MM.1S (cell line): ENCODE measurements around the gene C6orf136.

Experiments
- DNase-seq: peaks from one replicate; pipeline ENCODE4 v3.0.0-alpha.2; 2015
- H2AFZ ChIP-seq: fragments of 300-600 bp; sonication (generic); 2 replicates; pipeline ENCODE4 v1.6.0; 2016; ENCODE audit warnings: antibody characterized with exemption, low read length
- H3F3A ChIP-seq: fragments of 300-600 bp; sonication (generic); 2 replicates; pipeline ENCODE4 v1.6.1; 2016; ENCODE audit warnings: mild to moderate bottlenecking, antibody characterized with exemption, low read length, moderate library complexity, mixed read lengths; ENCODE audit not compliant: insufficient read depth
- H3K27ac ChIP-seq: fragments of 300-600 bp; sonication (generic); 2 replicates; pipeline ENCODE4 v1.5.1; 2016; ENCODE audit warnings: mild to moderate bottlenecking, low read length
- H3K27me3 ChIP-seq: fragments of 300-600 bp; sonication (generic); replicated peaks from 2 replicates; pipeline ENCODE4 v1.6.0; 2016; ENCODE audit warnings: low read length; ENCODE audit not compliant: insufficient read depth
- H3K36me3 ChIP-seq: fragments of 300-600 bp; sonication (generic); replicated peaks from 2 replicates; pipeline ENCODE4 v1.6.1; 2016; ENCODE audit warnings: mild to moderate bottlenecking, low read length, mixed read lengths; ENCODE audit not compliant: insufficient read depth
- H3K4me1 ChIP-seq: fragments of 300-600 bp; sonication (generic); 2 replicates; pipeline ENCODE4 v1.6.1; 2016; ENCODE audit warnings: low read length, mixed read lengths
- H3K4me2 ChIP-seq: fragments of 300-600 bp; sonication (generic); 2 replicates; pipeline ENCODE4 v1.6.0; 2016; ENCODE audit warnings: low read depth, low read length
- H3K4me3 ChIP-seq: fragments of 300-600 bp; sonication (generic); 2 replicates; pipeline ENCODE4 v1.5.1; 2016; ENCODE audit warnings: low read length, mixed read lengths
- H3K79me2 ChIP-seq: fragments of 300-600 bp; sonication (generic); 2 replicates; pipeline ENCODE4 v1.6.1; 2016; ENCODE audit warnings: mixed run types, low read length, mixed read lengths
- H3K9ac ChIP-seq: fragments of 300-600 bp; sonication (generic); 2 replicates; pipeline ENCODE4 v1.6.1; 2016; ENCODE audit warnings: low read length, mixed read lengths
- H3K9me2 ChIP-seq: fragments of 300-600 bp; sonication (generic); replicated peaks from 2 replicates; pipeline ENCODE4 v1.6.1; 2016; ENCODE audit warnings: mild to moderate bottlenecking, low read length, mixed read lengths; ENCODE audit not compliant: insufficient read depth
- H3K9me3 ChIP-seq: fragments of 300-600 bp; sonication (generic); replicated peaks from 2 replicates; pipeline ENCODE4 v1.6.1; 2016; ENCODE audit warnings: mild to moderate bottlenecking, low read length, mixed read lengths; ENCODE audit not compliant: insufficient read depth
- H4K20me1 ChIP-seq: fragments of 300-600 bp; sonication (generic); 2 replicates; pipeline ENCODE4 v1.6.1; 2016; ENCODE audit warnings: mild to moderate bottlenecking, low read length, moderate library complexity, mixed read lengths; ENCODE audit not compliant: insufficient read depth
- EZH2 ChIP-seq: fragments of 300-600 bp; sonication (generic); optimal IDR thresholded peaks from 2 replicates; pipeline ENCODE3; 2017; ENCODE audit warnings: low read depth, mild to moderate bottlenecking, antibody characterized with exemption, low read length, mixed read lengths
- EZH2phosphoT487 ChIP-seq: fragments of 300-600 bp; sonication (generic); IDR thresholded peaks from 2 replicates; pipeline ENCODE4 v1.6.1; 2018; ENCODE audit warnings: antibody characterized with exemption, low read length
- TF ChIP-seq, protein P1 (sequence below): fragments of 300-600 bp; sonication (generic); IDR thresholded peaks from 2 replicates; pipeline ENCODE4 v1.5.1; 2016; ENCODE audit warnings: antibody characterized with exemption, low read length, mixed read lengths

Gene C6orf136

DNA sequence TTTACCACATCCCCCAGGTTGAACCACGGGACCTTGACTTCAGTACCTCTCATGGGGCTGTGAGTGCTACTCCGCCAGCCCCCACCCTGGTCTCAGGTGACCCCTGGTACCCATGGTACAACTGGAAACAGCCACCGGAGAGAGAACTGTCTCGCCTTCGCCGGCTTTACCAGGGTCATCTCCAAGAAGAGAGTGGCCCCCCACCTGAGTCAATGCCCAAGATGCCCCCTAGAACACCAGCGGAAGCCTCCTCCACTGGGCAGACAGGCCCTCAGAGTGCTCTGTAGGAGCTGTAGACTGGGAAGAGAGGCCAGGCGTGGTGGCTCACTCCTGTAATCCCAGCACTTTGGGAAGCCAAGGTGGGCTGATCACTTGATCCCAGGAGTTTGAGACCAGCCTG, 21.4 kb upstream of the C6orf136 start:
- H3K27me3 ChIP-seq = no peaks in the 10 kb centered on the region
- H3K27ac ChIP-seq = no peak overlapping the region; the same call in 1 of the 2 replicates
- H3K9me3 ChIP-seq = no peaks in the 10 kb centered on the region
- H3K36me3 ChIP-seq = no peaks in the 10 kb centered on the region; the same call in 1 of the 2 replicates
- H3K9me2 ChIP-seq = no peaks in the 10 kb centered on the region
- no peak overlapping the region for H3K9ac ChIP-seq
- DNase-seq = no peak
- no peak overlapping the region for H2AFZ ChIP-seq
- peaks cover 6% of the 10 kb centered on the region; the same call in 1 of the 2 replicates for H3K79me2 ChIP-seq
- no peak overlapping the region for H3K4me2 ChIP-seq
- TF ChIP-seq EZH2 = no peak
- no peak for TF ChIP-seq EZH2phosphoT487
- TF ChIP-seq, protein P1, sequence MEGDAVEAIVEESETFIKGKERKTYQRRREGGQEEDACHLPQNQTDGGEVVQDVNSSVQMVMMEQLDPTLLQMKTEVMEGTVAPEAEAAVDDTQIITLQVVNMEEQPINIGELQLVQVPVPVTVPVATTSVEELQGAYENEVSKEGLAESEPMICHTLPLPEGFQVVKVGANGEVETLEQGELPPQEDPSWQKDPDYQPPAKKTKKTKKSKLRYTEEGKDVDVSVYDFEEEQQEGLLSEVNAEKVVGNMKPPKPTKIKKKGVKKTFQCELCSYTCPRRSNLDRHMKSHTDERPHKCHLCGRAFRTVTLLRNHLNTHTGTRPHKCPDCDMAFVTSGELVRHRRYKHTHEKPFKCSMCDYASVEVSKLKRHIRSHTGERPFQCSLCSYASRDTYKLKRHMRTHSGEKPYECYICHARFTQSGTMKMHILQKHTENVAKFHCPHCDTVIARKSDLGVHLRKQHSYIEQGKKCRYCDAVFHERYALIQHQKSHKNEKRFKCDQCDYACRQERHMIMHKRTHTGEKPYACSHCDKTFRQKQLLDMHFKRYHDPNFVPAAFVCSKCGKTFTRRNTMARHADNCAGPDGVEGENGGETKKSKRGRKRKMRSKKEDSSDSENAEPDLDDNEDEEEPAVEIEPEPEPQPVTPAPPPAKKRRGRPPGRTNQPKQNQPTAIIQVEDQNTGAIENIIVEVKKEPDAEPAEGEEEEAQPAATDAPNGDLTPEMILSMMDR = no peak
- H3F3A ChIP-seq = peaks cover 21% of the 10 kb centered on the region; the same call in 1 of the 2 replicates
- H3K4me3 ChIP-seq = no peak overlapping the region
- no peaks in the 10 kb centered on the region for H4K20me1 ChIP-seq
- H3K4me1 ChIP-seq = peaks cover 12% of the 10 kb centered on the region; the same call in 1 of the 2 replicates

DNA sequence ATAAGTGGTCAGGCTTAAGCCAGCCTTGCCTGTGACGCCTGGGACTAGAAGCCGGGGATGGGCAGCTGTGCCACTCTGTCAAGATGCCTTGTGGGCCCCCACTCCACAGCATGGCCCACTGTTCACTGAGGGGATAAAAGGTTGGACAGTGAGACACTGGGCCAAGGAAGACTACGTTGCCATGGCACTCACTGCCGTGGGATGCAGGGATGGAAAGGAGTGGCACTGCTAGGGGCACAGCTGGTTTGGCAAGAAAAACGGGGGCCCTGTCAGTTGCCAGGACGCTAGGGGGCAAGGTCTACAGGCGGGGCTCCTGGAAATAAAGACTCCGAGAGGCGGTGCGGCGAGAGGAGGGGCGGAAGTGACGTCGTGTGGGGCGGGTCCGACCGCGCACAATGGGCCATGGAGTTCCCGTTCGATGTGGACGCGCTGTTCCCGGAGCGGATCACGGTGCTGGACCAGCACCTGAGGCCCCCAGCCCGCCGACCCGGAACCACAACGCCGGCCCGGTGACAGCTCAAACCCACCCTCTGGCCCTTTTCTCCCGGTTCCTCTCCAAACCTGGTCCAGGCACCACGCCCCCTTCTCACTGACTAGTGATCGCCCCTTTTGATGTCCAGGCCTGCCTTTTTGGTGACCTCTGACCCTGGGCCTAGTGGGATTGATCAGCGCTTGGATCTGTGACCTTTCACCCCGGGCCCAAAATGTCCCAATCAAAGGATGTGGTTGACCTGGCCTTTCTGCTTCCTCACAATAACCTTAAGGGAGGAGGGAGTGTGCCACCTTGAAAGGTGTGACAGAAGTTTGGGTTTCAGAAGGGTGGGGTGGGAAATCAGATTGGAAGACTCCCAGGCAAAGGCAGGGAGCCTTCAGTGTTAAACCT, 20.2 kb upstream of the C6orf136 start, which contains the start of gene ATAT1:
ATAT1 (plus strand) TSS at position 391 of the 883 bp plus-strand sequence.
- Histone ChIP-seq H3K27ac (peak within 1 kb of the TSS; percentile 34; the same call in 1 of the 2 replicates), H3K9ac (peak within 1 kb of the TSS; percentile 71)
- TF ChIP-seq EZH2phosphoT487 (no peak), EZH2 (no peak)
- TF ChIP-seq, protein P1 = peak; percentile 42

DNA sequence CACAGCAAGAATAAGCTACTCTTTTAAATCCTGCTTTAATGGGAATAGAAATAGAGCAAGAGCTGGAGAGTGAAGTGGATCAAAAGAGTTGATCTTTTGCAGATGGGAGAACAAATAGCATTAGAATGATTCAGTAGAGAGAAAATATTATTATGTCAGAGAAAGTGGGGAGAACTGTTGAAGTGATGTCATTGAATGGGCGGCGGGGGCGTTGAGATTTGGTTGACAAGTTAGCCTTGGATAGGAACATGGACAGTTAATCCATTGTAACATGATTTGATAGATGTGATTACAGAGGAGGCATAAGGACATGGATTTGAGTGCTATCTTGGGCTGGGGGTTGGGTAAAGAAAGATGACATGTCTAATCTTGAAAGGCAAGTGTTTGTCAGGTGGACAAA, 11.1 kb upstream of the C6orf136 start:
- H3K27ac ChIP-seq = no peak overlapping the region
- H3K79me2 ChIP-seq = no peaks in the 10 kb centered on the region
- no peaks in the 10 kb centered on the region for H3K4me1 ChIP-seq
- no peak overlapping the region for H3K4me2 ChIP-seq
- no peak overlapping the region for H3K9ac ChIP-seq
- H4K20me1 ChIP-seq = no peaks in the 10 kb centered on the region
- TF ChIP-seq, protein P1 = no peak
- TF ChIP-seq EZH2phosphoT487 (no peak), EZH2 (no peak)
- no peaks in the 10 kb centered on the region for H3K36me3 ChIP-seq
- no peak for DNase-seq
- H3K9me2 ChIP-seq = no peaks in the 10 kb centered on the region
- H3K9me3 ChIP-seq = no peaks in the 10 kb centered on the region
- H3K4me3 ChIP-seq = no peak overlapping the region
- H3F3A ChIP-seq = no peaks in the 10 kb centered on the region
- H2AFZ ChIP-seq = no peak overlapping the region
- no peaks in the 10 kb centered on the region for H3K27me3 ChIP-seq

More for the DNA sequence above, 20.2 kb upstream of the C6orf136 start, which contains the start of gene ATAT1:
- Histone ChIP-seq H4K20me1 (no peaks in the 10 kb centered on the region), H2AFZ (peak within 1 kb of the TSS; percentile 81), H3K4me3 (peak within 1 kb of the TSS; percentile 71), H3K9me3 (no peaks in the 10 kb centered on the region), H3K36me3 (no peaks in the 10 kb centered on the region; the same call in 1 of the 2 replicates), H3F3A (peaks cover 21% of the 10 kb centered on the region; the same call in 1 of the 2 replicates), H3K9me2 (no peaks in the 10 kb centered on the region), H3K4me1 (peaks cover 12% of the 10 kb centered on the region; the same call in 1 of the 2 replicates), H3K79me2 (peaks cover 2% of the 10 kb centered on the region; the same call in 1 of the 2 replicates), H3K27me3 (no peaks in the 10 kb centered on the region), H3K4me2 (peak within 1 kb of the TSS; percentile 94)
- peak; percentile 81 for DNase-seq
